Hippocampal formation (tissue), 2 donors: Measurements from ENCODE around the gene RPS6KA4.
A peak's percentile ranks its signal among the peaks of the same experiment; 100 is the strongest.

Experiments used
- DNase-seq, 2 donors: peaks; one replicate each; lab custom pipeline; 2025; lab: John Stamatoyannopoulos, UW

RPS6KA4 gene

DNA sequence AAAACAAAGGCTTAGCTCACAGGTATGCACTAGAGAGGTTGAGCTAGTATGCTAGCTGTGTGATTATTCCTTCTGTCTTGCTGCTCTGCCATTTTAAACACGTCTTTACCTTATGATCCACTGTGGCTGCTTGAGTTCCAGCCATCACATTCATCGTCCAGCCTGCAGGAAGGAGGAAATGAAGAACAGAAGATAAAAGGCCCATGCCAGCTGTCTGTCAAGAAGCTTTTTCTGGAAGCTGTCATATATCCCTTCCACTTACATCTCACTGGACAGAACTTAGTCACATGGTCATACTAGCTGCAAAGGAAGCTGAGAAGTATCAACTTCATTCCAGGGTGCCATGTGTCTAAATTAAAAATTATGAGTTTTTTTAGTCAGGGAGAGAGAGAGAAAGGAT is 31.6 kb upstream of the RPS6KA4 start:
- no peak for DNase-seq

DNA sequence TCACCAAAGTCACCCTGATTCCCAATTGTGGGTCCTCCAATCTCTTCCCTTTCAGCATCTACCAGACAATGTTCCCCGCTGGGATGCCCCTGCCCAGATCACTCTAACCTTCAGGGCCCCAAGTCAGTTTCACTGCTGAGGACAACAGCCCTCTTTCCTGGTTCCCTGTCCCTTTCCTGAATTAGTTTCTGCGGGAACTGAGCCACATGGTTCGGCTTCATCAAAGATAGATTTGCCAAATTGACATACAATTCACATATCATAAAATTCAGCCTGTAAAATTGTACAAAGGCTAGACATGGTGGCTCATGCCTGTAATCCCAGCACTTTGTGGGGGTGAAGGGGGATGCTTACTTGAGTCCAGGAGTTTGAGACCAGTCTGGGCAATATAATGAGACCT is 31.0 kb upstream of the RPS6KA4 start:
- no peak for DNase-seq

GRCh38 chr11:64330888-64331287 is 28.1 kb upstream of the RPS6KA4 start:
- DNase-seq, result no peak

- DNase-seq, result peak in 1 of 2 donors; percentile 25
These were observed 27.2 kb upstream of the RPS6KA4 start for GRCh38 chr11:64331569-64332371.

DNA sequence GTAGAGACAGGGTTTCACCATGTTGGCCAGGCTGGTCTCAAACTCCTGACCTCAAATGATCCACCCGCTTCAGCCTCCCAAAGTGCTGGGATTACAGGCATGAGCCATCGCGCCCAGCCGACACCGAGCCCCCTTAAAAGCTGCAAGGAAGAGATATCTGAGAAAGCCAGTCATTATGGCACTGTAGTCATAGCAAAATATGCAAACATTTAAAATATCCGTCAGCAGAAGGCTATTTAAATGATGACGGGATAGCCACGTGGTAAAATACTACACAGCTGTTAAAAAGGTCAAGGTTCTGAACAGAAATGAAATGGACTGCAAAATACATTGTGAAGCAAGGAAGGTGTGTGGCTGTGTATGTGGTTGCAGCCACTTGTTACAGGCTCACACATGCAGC is 25.4 kb upstream of the RPS6KA4 start:
- no peak for DNase-seq

DNA sequence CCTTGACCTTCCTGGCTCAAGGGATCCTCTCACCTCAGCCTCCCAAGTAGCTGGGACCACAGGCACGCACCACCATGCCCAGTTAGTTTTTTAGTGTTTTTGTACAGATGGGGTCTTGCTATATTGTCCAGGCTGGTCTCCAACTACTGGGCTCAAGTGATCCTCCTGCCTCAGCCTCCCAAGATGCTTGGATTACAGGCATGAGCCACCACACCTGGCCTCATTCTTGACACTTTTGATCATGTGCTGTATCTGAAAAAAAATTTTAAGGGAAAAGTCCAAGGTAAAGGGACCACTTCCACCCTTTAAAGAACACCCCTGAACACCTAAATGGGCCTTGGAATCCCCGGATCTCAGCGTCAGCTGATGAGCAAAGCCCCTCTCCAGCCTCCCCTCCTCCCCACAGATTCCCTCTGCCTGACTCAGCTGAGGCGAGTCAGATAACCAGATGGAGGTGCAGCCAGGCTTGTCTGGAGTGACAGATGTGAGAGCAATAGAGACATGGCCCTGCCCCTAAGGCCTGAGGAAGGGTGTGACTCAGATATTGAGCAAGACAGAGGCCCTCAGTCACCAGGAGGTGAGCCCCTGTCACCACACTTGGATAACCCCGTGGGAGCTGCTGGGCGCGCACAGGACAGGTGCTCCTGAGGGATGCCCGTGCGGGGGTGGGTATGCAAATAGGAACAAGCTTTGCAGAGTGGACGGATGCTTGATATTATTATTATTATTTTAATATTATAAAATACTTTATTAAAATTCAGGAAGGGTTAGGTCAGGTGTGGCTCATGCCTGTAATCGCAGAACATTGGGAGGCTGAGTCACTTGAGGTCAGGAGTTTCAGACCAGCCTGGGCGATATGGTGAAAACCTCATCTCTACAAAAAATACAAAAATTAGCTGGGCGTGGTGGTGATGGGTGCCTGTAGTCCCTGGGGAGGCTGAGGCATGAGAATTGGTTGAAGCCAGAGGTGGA is 23.9 kb upstream of the RPS6KA4 start:
- DNase-seq, result no peak

DNA sequence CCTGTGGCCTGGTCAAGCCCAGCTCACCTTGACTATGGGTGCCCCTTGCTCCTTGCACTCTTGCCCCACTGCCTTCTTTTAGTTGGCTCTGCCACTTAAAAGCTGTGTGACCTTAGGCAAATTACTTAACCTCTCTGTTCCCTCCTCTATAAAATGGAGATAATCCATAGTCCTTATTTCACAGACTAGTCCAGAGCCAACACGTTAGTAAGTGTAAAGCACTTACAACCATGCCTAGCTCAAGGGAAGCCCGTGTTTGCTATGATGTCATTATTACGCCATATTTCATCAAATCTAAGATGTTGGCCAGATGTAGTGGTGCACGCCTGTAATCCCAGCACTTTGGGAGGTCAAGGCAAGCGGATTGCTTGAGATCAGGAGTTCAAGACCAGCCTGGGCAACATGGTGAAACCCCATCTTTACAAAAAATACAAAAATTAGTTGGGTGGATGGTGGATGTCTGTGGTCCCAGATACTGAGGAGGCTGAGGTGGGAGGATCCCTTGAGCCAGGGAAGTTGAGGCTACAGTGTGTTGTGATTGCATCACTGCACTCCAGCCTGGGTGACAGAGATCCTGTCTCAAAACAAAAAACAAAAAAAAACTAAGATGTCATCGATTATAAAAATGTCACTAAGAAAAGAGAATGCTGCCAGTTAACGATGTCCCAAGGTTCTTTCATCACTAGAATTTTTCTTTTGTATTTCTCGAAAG is 21.3 kb upstream of the RPS6KA4 start:
- DNase-seq, result no peak

DNA sequence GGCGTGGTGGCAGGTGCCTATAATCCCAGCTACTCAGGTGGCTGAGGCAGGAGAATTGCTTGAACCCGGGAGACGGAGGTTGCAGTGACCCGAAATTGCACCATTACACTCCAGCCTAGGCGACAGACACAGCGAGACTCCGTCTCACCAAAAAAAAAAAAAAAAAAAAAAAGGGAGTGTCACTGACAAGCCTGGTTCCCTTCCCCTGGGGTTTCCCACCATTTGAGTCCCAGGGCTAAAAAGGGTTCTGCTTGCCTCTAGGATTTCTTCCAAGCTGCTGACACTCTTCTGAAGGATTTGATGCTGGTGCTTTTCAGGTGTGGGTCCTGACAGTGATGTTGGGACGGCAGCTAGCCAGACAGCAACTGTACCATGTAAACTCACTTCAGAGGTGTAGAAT is 20.2 kb upstream of the RPS6KA4 start:
- no peak for DNase-seq

DNA sequence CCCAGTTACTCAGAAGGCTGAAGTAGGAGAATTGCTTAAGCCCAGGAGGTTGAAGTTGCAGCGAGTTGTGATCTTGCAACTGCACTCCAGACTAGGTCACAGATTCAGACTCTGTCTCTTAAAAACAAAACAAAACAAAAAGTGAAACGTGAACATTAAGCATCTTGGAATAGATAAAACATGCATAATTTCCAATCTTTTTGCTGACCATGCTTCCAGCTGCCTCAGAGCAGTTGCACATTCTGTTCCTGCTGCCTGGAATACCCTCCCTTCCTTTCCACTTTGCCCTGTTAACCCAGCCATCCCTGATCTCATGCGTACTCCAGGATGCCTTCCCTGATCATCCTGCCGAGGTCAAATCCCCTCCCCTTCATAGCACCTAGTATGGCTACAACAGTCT is 19.7 kb upstream of the RPS6KA4 start:
- no peak for DNase-seq

DNA sequence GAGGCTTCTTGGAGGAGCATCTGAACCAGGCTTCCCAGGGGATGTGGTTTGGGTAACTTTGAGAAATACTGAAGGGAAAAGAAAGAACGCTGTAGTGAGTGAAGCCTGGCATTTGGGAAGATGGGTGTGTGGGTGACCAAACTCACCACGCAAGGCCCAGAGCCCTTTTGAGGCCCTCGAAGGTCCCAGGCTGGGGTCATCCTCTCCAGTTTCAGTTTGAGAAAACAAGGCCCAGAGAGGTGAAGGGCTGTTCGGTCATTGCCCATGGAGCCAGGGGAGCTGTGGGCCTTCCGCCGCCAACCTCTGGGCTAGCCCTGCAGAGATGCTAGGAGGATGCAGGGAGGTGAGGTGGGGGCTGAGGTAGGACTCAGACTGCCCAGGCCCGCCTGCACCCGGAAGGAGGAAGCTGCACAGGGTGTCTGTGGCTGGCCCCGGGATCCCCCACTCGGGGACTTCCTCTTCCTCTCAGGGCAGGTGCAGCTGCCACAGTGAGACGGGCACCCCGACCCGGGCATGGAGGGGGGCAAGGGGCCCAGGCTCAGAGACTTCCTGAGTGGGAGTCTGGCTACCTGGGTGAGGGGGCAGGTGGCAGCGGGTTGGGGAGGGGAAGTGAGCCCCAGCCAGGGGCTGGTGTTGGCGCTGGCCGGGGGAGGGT is 19.1 kb upstream of the RPS6KA4 start, which contains the start of gene CCDC88B:
Gene CCDC88B (plus strand): TSS at position 451 of the 655 bp plus-strand sequence. CDS start 63 bp downstream, at position 514.
- no peak for DNase-seq

GRCh38 chr11:64340671-64341335 is 18.2 kb upstream of the RPS6KA4 start:
- DNase-seq, result no peak

DNA sequence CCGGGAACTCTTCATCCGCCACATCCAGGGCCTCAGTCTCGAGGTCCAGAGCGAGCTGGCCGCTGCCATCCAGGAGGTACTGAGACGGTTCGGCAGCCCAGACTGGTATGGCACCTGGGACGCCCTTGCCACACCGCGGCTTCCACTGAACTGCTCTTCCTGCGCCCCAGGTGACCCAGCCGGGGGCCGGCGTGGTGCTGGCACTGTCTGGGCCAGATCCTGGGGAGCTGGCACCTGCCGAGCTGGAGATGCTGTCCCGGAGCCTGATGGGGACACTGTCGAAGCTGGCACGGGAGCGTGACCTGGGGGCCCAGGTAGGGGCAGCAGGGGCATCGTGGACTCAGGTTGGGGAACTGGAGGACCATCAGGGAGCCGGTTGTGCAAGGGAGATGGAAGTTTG is 17.5 kb upstream of the RPS6KA4 start:
- no peak for DNase-seq

- DNase-seq, result peak; percentile 31 to 62
These were observed 16.8 kb upstream of the RPS6KA4 start for GRCh38 chr11:64341851-64342791.

GRCh38 chr11:64342869-64343745 is 15.9 kb upstream of the RPS6KA4 start:
- no peak for DNase-seq

DNA sequence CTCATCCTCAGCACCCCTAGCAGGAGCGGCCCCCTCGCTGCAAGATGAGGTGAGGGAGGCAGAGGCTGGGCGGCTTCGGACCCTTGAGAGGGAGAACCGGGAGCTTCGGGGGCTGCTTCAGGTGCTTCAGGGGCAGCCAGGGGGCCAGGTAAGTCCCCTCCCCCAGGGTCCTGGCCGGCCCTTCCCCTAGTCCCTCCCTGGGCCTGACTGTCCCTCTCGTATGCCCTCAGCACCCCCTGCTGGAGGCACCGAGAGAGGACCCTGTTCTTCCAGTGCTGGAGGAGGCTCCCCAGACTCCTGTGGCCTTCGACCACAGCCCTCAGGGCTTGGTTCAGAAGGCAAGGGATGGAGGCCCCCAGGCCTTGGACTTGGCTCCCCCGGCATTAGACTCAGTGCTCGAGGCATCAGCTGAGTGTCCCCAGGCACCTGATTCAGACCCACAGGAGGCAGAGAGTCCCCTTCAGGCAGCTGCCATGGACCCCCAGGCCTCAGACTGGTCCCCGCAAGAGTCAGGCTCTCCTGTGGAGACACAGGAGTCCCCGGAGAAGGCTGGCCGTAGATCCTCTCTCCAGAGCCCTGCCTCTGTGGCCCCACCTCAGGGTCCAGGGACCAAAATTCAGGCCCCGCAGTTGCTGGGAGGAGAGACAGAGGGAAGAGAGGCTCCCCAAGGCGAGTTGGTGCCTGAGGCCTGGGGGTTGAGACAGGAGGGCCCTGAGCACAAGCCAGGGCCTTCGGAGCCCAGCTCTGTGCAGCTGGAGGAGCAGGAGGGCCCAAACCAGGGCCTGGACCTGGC is 15.0 kb upstream of the RPS6KA4 start:
- no peak for DNase-seq

DNA sequence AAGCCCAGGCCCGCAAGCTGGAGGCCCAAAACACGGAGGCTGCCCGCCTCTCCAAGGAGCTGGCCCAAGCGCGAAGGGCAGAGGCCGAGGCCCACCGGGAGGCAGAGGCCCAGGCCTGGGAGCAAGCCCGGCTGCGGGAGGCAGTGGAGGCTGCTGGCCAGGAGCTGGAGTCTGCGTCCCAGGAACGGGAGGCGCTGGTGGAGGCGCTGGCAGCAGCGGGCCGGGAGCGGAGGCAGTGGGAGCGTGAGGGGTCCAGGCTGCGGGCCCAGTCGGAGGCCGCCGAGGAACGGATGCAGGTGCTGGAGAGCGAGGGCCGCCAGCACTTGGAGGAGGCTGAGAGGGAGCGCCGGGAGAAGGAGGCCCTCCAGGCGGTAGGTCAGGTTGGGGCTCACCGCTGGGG is 14.2 kb upstream of the RPS6KA4 start:
- no peak for DNase-seq

DNA sequence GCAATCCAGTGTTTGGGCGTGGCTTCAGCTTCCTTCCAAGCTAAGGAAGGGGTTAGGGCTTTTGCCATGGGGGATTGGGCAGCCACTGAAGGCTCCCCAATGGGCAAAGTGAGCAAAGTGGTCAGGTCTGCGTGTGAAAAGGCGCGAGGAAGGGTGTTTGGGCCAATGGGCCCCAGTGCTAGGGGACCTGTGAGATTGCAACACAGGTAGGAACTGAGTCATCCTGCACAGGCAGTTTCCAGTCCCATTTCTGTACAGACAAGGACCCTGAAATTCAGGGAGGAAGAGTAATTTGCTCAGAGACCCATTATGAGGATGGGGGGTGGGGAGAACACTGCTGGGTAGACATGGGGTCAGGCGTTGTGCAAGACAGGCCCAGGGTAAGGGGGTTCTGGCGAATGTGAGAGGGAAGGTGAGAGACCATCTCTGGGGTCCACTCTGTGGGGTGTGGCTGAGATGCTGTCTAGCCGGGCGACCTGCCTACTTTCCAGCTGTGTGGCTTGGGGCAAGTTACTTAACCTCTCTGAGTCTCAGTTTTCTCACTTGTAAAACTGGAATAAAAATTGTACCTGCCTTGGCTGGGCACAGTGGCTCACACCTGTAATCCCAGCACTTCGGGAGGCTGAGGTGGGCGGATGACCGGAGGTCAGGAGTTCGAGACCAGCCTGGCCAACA is 11.6 kb upstream of the RPS6KA4 start:
- DNase-seq, result no peak
